ENCODE results near the gene CPAMD8. TPM values are rescaled to one million over a fixed set of nuclear protein-coding genes. Genes with fewer than 3 reads are reported as not detected.

Gene CPAMD8
- total and polyA plus RNA-seq, 2 donors (not counting 1 experiment from before 2014, with no cell fraction given) = 1.1 to 2.7 TPM

DNA sequence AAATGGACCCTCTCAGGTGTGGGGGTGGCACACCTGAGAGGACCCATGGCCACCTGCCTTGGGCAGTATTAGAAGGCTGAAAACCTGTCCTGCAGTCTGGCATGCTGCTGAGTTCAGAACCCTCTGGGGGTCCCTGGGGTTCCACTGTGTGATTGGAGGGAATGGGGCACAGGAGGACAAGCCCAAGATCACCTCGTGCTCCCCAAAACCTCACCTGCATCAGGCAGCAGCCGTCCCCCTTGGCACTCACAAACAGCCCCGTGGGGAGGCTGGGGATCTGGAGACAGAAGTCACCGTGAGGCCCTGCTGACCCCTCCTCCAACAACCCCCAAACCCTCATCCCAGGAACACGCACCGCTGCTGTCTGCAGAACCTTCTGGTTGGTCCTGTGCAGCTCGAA is 123.3 kb downstream of the CPAMD8 start:
- Mint-ChIP-seq H3K27me3 (no peaks in the 10 kb centered on the region), H3K27ac (no peak overlapping the region), H3K9me3 (ENCODE audit: insufficient read depth) (peaks cover 2% of the 10 kb centered on the region), H3K4me1 (peaks cover 6% of the 10 kb centered on the region), H3K4me3 (no peak overlapping the region)
- H4K20me1 ChIP-seq (ENCODE audit: control insufficient read depth, insufficient read depth, low read length, poor library complexity, severe bottlenecking) = no peaks in the 10 kb centered on the region
- H3K27ac ChIP-seq (ENCODE audit: low read length in 2 of 2) = no peak overlapping the region
- H3K4me1 ChIP-seq (ENCODE audit: control insufficient read depth in 2 of 2, insufficient read depth in 2 of 2, low read length in 2 of 2) = peaks cover 0 to 9% of the 10 kb centered on the region in 2 donors
- ChIA-PET CTCF (no interaction called here), POLR2A (no interaction called here)
- TF ChIP-seq, protein P1, sequence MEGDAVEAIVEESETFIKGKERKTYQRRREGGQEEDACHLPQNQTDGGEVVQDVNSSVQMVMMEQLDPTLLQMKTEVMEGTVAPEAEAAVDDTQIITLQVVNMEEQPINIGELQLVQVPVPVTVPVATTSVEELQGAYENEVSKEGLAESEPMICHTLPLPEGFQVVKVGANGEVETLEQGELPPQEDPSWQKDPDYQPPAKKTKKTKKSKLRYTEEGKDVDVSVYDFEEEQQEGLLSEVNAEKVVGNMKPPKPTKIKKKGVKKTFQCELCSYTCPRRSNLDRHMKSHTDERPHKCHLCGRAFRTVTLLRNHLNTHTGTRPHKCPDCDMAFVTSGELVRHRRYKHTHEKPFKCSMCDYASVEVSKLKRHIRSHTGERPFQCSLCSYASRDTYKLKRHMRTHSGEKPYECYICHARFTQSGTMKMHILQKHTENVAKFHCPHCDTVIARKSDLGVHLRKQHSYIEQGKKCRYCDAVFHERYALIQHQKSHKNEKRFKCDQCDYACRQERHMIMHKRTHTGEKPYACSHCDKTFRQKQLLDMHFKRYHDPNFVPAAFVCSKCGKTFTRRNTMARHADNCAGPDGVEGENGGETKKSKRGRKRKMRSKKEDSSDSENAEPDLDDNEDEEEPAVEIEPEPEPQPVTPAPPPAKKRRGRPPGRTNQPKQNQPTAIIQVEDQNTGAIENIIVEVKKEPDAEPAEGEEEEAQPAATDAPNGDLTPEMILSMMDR (IDR thresholded peaks at IDR 0.05) = no peak
- TF ChIP-seq EZH2 (IDR thresholded peaks at IDR 0.05; ENCODE audit: borderline replicate concordance, insufficient read depth, low read depth, low read length, poor library complexity, severe bottlenecking) = no peak
- no peaks in the 10 kb centered on the region for H3K79me2 ChIP-seq (ENCODE audit: control insufficient read depth, insufficient read depth, low read length)
- peaks cover 0 to 6% (median 0%) of the 10 kb centered on the region in 3 donors for H3K9me3 ChIP-seq (ENCODE audit: control extremely low read depth in 1 of 3, control insufficient read depth in 2 of 3, insufficient read depth in 1 of 3, low read length in 2 of 3)
- no peak for DNase-seq
- 84% methylated on average over 7 of the region's 7 CpGs for WGBS (ENCODE audit: insufficient coverage)
- no peak overlapping the region for H3K9ac ChIP-seq (ENCODE audit: low read length)
- H3K27me3 ChIP-seq (replicated peaks in 1 of 4; ENCODE audit: control extremely low read depth in 1 of 4, control insufficient read depth in 3 of 4, insufficient read depth in 4 of 4, low read length in 3 of 4) = peaks cover 0 to 2% (median 0%) of the 10 kb centered on the region in 4 experiments
- no peak for ATAC-seq (ENCODE audit: low read depth)
- no peak overlapping the region for H2AFZ ChIP-seq (ENCODE audit: insufficient read depth, low read depth, low read length, poor library complexity, severe bottlenecking)
- H3K4me2 ChIP-seq (replicated peaks; ENCODE audit: low read depth, low read length, poor library complexity, severe bottlenecking) = no peak overlapping the region
- no peaks in the 10 kb centered on the region for H3K36me3 ChIP-seq (replicated peaks in 1 of 2; ENCODE audit: control extremely low read depth in 1 of 2, control insufficient read depth in 1 of 2, extremely low read depth in 1 of 2, insufficient read depth in 2 of 2, low read length in 1 of 2)
- intact Hi-C loops (cut with micrococcal nuclease) = no loop called here
- no peak overlapping the region for H3K4me3 ChIP-seq (ENCODE audit: control extremely low read depth in 1 of 5, extremely low read depth in 1 of 5, insufficient read depth in 1 of 5, low read depth in 2 of 5, low read length in 4 of 5)

DNA sequence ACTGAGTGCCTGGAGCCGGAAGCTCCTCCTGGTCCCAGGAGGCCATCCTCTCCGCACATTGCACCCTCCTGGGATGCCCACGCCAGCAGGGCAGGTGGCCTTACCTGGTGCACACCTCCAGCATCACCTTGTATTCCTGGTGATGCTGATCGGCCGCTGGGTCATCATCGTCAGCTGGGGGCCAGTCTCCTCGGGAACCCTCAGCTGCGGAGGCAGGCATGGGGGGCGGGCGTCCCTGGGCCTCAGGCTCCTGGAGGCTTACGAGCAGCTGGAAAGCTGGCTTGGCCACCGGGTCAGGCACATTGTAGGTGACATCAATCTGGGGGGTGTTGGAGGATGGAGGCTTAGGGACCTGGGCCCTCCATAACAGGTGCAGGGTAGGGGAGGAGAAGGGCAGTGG is 124.1 kb downstream of the CPAMD8 start:
- Histone ChIP-seq H3K4me1 (ENCODE audit: control insufficient read depth in 2 of 2, insufficient read depth in 2 of 2, low read length in 2 of 2) (peaks cover 3 to 17% of the 10 kb centered on the region in 2 donors), H2AFZ (ENCODE audit: insufficient read depth, low read depth, low read length, poor library complexity, severe bottlenecking) (no peak overlapping the region), H3K9ac (ENCODE audit: low read length) (no peak overlapping the region), H4K20me1 (ENCODE audit: control insufficient read depth, insufficient read depth, low read length, poor library complexity, severe bottlenecking) (no peaks in the 10 kb centered on the region), H3K9me3 (ENCODE audit: control extremely low read depth in 1 of 3, control insufficient read depth in 2 of 3, insufficient read depth in 1 of 3, low read length in 2 of 3) (peaks cover 0 to 6% (median 0%) of the 10 kb centered on the region in 3 donors), H3K79me2 (ENCODE audit: control insufficient read depth, insufficient read depth, low read length) (no peaks in the 10 kb centered on the region), H3K36me3 (replicated peaks in 1 of 2; ENCODE audit: control extremely low read depth in 1 of 2, control insufficient read depth in 1 of 2, extremely low read depth in 1 of 2, insufficient read depth in 2 of 2, low read length in 1 of 2) (no peaks in the 10 kb centered on the region), H3K27me3 (replicated peaks in 1 of 4; ENCODE audit: control extremely low read depth in 1 of 4, control insufficient read depth in 3 of 4, insufficient read depth in 4 of 4, low read length in 3 of 4) (peaks cover 0 to 4% (median 0%) of the 10 kb centered on the region in 4 experiments), H3K4me3 (ENCODE audit: control extremely low read depth in 1 of 5, extremely low read depth in 1 of 5, insufficient read depth in 1 of 5, low read depth in 2 of 5, low read length in 4 of 5) (no peak overlapping the region), H3K4me2 (replicated peaks; ENCODE audit: low read depth, low read length, poor library complexity, severe bottlenecking) (no peak overlapping the region), H3K27ac (ENCODE audit: low read length in 2 of 2) (no peak overlapping the region)
- Mint-ChIP-seq H3K4me3 (no peak overlapping the region), H3K27me3 (no peaks in the 10 kb centered on the region), H3K9me3 (ENCODE audit: insufficient read depth) (peaks cover 2% of the 10 kb centered on the region), H3K4me1 (peaks cover 7% of the 10 kb centered on the region), H3K27ac (no peak overlapping the region)
- no peak for TF ChIP-seq EZH2 (IDR thresholded peaks at IDR 0.05; ENCODE audit: borderline replicate concordance, insufficient read depth, low read depth, low read length, poor library complexity, severe bottlenecking)
- TF ChIP-seq, protein P1 (IDR thresholded peaks at IDR 0.05) = no peak
- 93% methylated on average over 12 of the region's 12 CpGs for WGBS (ENCODE audit: insufficient coverage)
- intact Hi-C loops (cut with micrococcal nuclease) = no loop called here
- POLR2A ChIA-PET = no interaction called here
- DNase-seq (no peak), ATAC-seq (ENCODE audit: low read depth) (no peak)
- CTCF ChIA-PET = no interaction called here
